Memory B cell (primary cell): ENCODE data around the gene CSTB.

Source experiments
- ATAC-seq: fragments of 150-1000 bp; cut with Tn5 transposase; 2 replicates; pipeline ENCODE4 v1.10.0; 2021; ENCODE audit warnings: low read depth, mild to moderate bottlenecking, moderate library complexity
- DNase-seq, 2 donors: peaks; one replicate each; pipeline ENCODE4 v3.0.0; 2022; ENCODE audit warnings: low spot score in 2 of 2
- H3K27ac Mint-ChIP-seq: one replicate; pipeline ENCODE4 v1.8.0; 2022; ENCODE audit warnings: mild to moderate bottlenecking, moderate library complexity, mixed read lengths
- H3K27me3 Mint-ChIP-seq: one replicate; pipeline ENCODE4 v1.8.0; 2022; ENCODE audit warnings: mixed read lengths
- H3K36me3 Mint-ChIP-seq: one replicate; pipeline ENCODE4 v1.8.0; 2022; ENCODE audit warnings: mild to moderate bottlenecking, mixed read lengths
- H3K4me1 Mint-ChIP-seq: one replicate; pipeline ENCODE4 v1.8.0; 2022; ENCODE audit warnings: mixed read lengths
- H3K4me3 Mint-ChIP-seq: one replicate; pipeline ENCODE4 v1.8.0; 2022; ENCODE audit warnings: mild to moderate bottlenecking, moderate library complexity, mixed read lengths
- H3K9me3 Mint-ChIP-seq: one replicate; pipeline ENCODE4 v1.8.0; 2022; ENCODE audit warnings: mixed read lengths

Gene CSTB

DNA sequence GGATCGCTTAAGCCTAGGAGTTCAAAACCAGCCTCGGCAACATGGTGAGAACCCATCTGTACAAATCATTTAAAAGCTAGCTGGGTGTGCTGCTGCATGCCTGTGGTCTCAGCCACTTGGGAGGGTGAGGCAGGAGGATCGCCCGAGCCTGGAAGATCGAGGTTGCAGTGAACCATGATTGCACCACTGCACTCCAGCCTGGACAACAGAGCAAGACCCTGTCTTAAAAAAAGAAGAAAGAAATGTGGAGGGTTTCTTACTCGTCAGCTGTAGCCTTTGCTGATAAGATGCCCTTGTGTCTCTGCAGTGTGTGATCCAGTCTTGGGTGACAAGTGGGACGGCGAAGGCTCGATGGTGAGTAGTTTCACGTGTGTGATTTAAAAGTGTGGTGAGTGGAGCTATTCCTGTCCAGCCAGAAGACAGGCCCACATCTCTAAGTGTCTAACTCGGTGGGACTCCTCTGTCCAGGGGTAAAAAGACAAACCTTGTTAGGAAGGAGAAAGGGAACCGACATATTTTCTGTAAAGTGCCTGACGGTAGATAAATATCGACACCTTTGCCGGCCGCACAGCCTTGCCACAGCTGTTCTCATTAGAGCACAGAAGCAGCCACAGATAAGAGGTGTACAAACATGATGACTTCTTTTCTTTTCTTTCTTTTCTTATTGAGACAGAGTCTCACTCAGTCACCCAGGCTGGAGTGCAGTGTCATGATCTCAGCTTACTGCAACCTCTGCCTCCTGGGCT is 30.2 kb downstream of the CSTB start:
- Mint-ChIP-seq H3K9me3 (no peaks in the 10 kb centered on the region), H3K27me3 (no peaks in the 10 kb centered on the region), H3K4me3 (no peak overlapping the region), H3K36me3 (peaks cover 18% of the 10 kb centered on the region), H3K4me1 (peaks cover 3% of the 10 kb centered on the region), H3K27ac (peak overlapping the region; percentile 9)
- DNase-seq (no peak), ATAC-seq (no peak)

DNA sequence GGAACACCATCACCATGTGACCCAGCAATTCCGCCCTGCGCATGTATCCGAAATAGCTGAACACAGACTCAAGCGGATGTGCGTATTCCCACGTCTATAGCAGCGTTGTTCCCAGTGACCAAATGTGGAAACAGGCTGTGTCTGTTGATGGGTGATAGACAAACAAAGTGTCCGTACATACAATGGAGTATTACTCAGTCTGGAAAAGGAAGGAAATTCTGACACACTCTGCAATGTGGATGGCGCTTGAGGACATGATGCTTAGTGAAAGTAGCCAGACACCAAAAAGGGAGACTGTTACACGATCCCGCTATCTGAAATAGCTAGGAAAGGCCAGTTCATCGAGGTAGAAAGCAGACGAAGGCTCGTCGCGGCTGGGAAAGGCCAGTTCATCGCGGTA is 31.4 kb downstream of the CSTB start:
- H3K27me3 Mint-ChIP-seq = no peaks in the 10 kb centered on the region
- H3K4me3 Mint-ChIP-seq = no peak overlapping the region
- H3K36me3 Mint-ChIP-seq = peaks cover 15% of the 10 kb centered on the region
- no peak overlapping the region for H3K27ac Mint-ChIP-seq
- ATAC-seq = no peak
- peaks cover 4% of the 10 kb centered on the region for H3K4me1 Mint-ChIP-seq
- no peak for DNase-seq
- H3K9me3 Mint-ChIP-seq = no peaks in the 10 kb centered on the region

DNA sequence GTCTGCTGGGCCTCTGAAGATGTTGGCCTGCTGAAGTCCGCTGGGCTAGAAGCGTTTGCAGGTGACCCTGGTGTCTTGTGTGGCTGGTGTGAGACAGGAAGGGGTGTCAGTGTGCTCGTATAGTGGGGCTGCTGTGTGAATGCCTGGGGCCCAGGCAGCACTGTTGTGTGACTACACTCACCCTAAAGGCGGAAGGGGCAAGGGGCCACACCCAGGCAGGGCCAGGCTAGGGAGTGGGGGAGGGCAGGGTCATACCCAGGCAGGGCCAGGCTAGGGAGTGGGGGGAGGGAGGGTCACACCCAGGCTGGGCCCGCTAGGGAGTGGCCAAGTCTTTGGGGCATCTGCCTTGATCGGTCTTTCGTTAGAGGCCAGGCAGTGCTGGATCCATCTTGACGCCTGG is 32.2 kb downstream of the CSTB start:
- ATAC-seq = no peak
- H3K4me1 Mint-ChIP-seq = peaks cover 6% of the 10 kb centered on the region
- peaks cover 15% of the 10 kb centered on the region for H3K36me3 Mint-ChIP-seq
- no peak overlapping the region for H3K27ac Mint-ChIP-seq
- no peak for DNase-seq
- no peaks in the 10 kb centered on the region for H3K27me3 Mint-ChIP-seq
- no peaks in the 10 kb centered on the region for H3K9me3 Mint-ChIP-seq
- H3K4me3 Mint-ChIP-seq = no peak overlapping the region

DNA sequence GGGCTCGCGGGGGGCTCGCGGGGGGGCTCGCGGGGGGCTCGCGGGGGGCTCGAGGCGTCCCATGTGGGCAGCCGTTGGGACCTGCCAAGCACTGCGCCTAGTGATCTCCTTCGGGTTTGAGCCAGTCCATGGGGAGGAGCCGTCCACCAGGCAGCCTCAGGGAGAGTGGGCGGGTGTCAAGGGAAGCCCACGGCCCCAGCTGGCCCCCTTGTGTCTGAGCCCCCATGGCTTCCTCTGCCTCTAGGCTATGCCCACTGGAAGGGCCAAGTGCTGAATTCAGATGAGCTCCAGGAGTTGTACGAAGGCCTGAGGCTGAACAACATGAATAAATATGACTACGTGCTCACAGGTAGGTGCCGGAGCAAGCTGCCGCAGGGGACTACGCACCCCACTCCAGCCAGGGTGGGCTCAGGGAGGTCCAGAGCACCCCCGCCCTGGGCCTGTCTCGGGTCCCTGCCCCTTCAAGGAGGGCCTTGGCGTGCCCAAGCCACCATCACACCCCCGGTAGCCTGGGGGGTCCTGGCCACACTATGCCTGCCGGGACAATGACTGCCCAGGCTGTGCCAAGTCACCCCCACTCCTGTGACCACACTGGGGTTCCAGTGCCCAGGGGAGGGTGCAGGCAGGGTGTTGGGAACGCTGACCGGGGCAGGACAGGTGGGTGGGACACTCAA is 34.5 kb downstream of the CSTB start:
- Mint-ChIP-seq H3K27me3 (no peaks in the 10 kb centered on the region), H3K4me3 (no peak overlapping the region), H3K9me3 (no peaks in the 10 kb centered on the region), H3K4me1 (peaks cover 6% of the 10 kb centered on the region), H3K27ac (no peak overlapping the region), H3K36me3 (peaks cover 13% of the 10 kb centered on the region)
- DNase-seq (no peak), ATAC-seq (no peak)

DNA sequence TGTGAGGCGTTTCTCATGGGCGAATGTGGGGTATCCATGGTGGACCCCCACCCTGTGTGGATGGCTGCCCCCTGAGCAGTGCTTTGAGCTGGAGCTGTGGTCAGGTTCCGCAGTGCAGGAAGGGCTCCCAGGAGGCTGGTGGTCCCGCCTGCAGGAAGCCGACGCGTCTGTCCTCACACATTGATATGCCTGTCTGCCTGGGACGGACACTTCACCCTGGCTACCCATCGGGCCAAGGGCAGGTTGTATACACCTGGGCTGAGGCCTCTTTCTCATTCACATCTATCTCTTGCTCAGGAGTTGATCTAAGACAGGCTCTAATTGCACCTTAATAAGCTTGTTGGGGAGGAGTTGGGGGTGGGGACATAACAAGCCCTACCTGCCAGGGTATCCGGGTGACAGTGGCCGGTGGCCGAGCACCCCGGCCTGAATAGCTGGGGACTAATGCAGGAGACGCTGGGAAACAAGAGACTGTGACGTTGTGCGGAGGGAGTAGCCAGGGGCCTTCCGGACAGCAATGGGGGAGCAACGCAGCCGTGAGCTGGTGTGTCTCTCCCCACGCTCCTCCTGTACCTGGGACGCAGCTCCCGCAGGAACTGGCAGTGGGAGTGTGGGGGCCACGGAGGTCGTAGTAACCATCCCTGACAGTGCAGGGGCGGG is 35.5 kb downstream of the CSTB start:
- H3K27ac Mint-ChIP-seq = peak overlapping the region; percentile 89
- peaks cover 6% of the 10 kb centered on the region for H3K4me1 Mint-ChIP-seq
- DNase-seq = peak; percentile 28 to 32
- H3K27me3 Mint-ChIP-seq = no peaks in the 10 kb centered on the region
- peaks cover 10% of the 10 kb centered on the region for H3K36me3 Mint-ChIP-seq
- peak overlapping the region; percentile 65 for H3K4me3 Mint-ChIP-seq
- ATAC-seq = peak; percentile 72
- H3K9me3 Mint-ChIP-seq = no peaks in the 10 kb centered on the region

DNA sequence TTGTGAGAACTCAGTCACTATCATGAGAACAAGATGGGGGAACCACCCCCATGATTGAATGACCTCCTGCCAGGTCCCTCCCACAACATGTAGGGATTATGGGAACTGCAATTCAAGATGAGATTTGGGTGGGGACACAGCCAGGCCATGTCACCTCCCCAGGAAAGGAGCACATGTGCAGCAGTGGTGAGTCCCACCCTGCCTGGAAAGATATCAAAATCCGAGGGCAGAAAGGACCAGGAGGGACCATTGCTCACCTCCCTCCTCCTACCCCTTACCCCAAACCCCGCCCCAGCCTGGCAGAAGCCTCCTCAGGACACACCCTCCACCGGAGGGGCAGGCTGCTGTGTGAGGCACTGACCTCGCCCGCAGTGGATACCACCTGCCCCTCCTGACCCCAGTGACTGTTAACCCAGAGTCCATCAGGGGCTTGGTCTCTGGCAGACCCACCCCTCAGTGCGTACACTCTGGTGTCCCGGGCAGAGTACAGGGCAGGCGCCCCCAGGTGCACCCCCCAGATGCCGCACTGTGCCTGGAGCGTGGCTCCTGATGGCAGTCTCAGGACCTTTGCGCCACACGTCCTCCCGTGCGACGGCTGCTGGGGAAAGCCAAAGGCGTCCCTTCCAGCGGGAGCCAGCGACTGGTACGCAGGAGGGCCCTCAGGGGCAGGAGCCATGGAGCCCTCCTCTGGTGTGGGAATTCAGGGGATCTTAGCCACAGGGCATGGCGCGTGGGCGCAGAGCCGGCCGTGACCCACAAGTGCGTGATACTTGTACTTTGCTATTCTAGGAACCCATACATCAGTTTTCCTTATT is 36.3 kb downstream of the CSTB start:
- H3K9me3 Mint-ChIP-seq = no peaks in the 10 kb centered on the region
- DNase-seq (no peak), ATAC-seq (peak; percentile 20)
- H3K27me3 Mint-ChIP-seq = no peaks in the 10 kb centered on the region
- peaks cover 7% of the 10 kb centered on the region for H3K4me1 Mint-ChIP-seq
- H3K27ac Mint-ChIP-seq = peak overlapping the region; percentile 89
- H3K4me3 Mint-ChIP-seq = no peak overlapping the region
- peaks cover 6% of the 10 kb centered on the region for H3K36me3 Mint-ChIP-seq

DNA sequence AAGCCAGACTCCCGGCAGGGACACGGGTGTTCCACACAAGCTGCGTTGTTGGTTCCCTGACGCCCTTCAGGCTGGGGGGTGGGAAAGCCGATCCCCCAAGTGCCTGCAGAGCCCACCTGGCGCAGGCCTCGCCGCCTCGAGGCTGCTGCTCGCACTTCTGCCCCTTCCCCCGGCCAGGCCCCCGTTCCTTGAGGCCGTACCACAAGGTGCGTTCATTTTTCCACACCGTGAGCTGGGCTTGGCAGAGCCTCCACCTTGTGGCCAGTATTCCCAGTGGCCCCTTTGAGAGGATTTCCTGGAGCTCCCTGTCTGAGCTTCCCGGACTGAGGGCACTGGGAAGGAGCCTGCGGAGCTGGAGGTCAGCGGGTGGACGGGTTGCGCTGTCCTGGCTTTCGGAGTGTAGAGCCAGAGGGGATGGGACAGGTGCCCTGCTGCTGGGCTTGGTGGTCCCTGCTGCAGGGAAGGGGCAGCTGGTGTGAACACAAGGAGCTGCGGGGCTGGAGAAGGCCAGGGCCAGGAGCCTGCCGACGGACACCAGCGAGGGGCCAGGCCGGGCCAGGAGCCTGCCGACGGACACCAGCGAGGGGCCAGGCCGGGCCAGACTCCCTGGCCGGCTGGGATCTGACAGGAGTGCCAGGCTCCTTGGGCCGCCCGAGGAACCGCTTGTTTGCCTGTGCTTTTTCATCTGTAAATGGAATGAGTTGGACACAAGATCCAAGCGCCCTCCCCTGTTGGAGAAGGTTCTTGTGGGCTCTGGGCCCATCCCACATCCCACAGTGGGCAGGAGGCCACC is 38.8 kb downstream of the CSTB start:
- ATAC-seq (no peak), DNase-seq (no peak)
- H3K9me3 Mint-ChIP-seq = no peaks in the 10 kb centered on the region
- no peak overlapping the region for H3K27ac Mint-ChIP-seq
- H3K27me3 Mint-ChIP-seq = no peaks in the 10 kb centered on the region
- H3K4me1 Mint-ChIP-seq = peaks cover 12% of the 10 kb centered on the region
- no peak overlapping the region for H3K4me3 Mint-ChIP-seq
- H3K36me3 Mint-ChIP-seq = peaks cover 4% of the 10 kb centered on the region

DNA sequence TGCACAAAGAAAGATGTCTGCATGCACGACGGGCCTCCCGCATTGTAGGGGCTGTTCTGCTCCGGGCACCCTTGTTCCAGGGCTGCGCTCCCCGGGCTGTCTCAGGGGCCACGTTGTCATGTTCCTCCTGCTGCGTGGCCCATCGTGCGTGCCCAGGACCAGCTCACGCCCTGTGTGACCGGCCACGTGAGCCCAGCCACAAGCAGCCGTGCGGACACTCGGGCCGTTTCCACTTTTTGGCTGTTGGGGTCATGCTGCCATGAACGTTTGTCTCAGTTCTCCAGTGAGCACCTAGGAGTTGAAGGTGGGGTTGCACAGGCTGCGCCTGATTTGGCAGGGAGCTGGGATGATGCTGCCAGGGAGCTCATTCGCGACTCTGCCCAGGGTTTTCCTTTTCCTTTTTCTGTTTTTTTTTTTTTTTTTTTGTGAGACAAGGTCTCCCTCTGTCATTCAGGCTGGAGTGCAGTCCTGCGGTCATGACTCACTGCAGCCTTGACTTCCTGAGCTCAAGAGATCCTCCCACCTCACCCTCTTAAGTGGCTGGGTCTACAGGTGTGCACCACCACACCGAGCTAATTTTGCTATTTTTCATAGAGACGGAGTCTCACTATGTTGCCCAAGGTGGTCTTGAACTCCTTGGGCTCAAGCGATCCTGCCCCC is 39.8 kb downstream of the CSTB start:
- H3K27ac Mint-ChIP-seq = no peak overlapping the region
- H3K4me3 Mint-ChIP-seq = no peak overlapping the region
- H3K36me3 Mint-ChIP-seq = peaks cover 4% of the 10 kb centered on the region
- H3K9me3 Mint-ChIP-seq = no peaks in the 10 kb centered on the region
- H3K27me3 Mint-ChIP-seq = no peaks in the 10 kb centered on the region
- peaks cover 17% of the 10 kb centered on the region for H3K4me1 Mint-ChIP-seq
- DNase-seq = no peak
- no peak for ATAC-seq

DNA sequence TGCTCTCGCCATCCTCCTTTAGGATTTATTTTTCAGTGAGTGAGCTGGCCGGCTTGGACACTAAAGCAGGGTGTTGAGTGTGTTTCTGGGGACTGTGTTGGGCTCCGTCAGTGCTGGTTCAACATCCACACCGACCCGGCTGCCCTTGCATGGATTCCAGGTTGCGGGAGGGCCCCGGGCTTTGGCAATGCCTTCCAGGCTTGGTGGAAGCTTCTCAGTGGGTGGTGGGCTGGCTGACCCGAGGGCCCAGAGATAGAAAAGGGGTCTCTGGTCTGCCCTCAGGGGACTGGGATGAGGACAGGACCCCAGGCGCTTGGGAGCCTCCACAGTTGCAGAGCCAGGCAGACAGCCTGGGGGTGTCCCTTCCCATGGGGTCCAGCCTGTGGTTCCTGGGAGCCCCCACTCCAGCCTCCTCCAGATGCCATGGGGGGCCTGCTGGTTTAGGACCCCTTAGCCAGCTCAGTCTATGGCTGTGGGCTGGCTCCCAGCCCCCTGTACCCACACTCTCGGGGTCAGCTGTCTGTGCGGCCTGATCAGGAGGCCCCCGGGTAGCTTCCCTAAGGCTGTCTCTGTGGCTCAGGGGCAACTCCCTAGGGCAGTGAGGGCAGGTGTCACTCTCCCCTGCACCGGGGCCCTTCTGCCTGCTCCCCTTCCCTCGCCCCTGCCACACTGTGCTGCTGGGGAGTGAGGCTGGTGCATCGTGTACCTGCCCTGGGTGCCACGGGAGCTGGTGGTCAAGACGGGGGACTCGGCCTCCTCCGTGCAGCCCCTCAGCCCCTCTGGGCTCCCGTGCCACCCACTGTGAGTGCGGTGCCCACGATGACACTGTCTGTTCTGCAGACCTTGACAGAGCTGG is 40.6 kb downstream of the CSTB start:
- no peak overlapping the region for H3K4me3 Mint-ChIP-seq
- peaks cover 2% of the 10 kb centered on the region for H3K36me3 Mint-ChIP-seq
- DNase-seq (no peak), ATAC-seq (no peak)
- peaks cover 13% of the 10 kb centered on the region for H3K4me1 Mint-ChIP-seq
- H3K9me3 Mint-ChIP-seq = no peaks in the 10 kb centered on the region
- no peaks in the 10 kb centered on the region for H3K27me3 Mint-ChIP-seq
- no peak overlapping the region for H3K27ac Mint-ChIP-seq

DNA sequence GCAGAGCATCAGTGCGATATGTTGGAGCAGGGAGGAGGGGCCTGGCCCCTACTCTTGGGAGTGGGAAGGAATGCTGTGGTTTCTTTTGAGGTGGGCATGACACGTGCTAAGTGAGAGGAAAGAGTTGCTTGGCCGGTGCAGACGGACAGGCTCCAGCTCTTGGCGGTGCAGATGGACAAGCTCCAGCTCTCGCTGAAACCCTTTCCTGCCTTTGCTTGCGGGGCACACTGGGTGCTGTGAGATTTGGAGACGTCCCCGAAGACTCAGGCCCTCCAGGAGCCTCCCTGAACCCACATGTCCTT is 41.2 kb downstream of the CSTB start:
- DNase-seq (no peak), ATAC-seq (no peak)
- no peak overlapping the region for H3K27ac Mint-ChIP-seq
- peaks cover 13% of the 10 kb centered on the region for H3K4me1 Mint-ChIP-seq
- H3K36me3 Mint-ChIP-seq = peaks cover 2% of the 10 kb centered on the region
- no peaks in the 10 kb centered on the region for H3K9me3 Mint-ChIP-seq
- no peaks in the 10 kb centered on the region for H3K27me3 Mint-ChIP-seq
- H3K4me3 Mint-ChIP-seq = no peak overlapping the region

DNA sequence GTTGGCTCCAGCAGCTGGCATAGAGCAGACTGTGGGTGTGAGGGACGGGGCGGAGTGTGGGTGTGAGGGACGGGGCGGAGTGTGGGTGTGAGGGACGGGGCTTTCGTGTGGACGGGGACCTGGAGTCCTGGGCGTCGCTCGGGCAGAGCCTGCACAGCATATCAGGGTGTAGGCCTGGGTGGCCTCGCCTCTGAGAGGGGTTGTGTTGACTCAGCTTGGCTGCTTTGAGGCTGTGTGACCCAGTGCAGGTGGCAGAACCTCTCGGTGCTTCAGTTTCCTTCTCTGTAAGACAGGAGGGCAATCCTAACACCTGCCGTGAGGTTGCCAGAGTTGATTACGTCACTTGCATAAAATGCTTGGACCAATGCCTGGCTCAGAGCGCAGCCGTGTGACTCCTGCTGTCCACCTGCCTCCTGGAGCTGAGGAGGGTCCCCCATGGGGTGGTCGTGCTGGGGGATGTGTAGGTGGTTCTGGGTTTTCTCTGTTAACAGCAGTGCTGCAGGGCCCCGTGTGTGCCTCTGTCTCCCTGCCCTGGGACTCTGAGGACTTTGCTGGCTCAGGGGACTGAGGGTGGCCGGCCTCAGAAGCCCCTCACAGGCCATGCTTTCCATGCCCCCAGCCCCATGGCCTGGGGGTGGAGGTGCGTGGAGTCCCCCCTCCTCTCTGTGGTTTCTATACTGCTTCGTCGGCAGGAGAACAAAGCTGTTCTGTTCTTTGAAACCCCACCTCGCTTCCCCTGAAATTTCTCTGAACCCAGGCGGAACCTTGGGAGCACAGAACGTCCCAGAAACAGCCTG is 41.8 kb downstream of the CSTB start:
- ATAC-seq (no peak), DNase-seq (no peak)
- no peak overlapping the region for H3K27ac Mint-ChIP-seq
- H3K27me3 Mint-ChIP-seq = no peaks in the 10 kb centered on the region
- H3K9me3 Mint-ChIP-seq = no peaks in the 10 kb centered on the region
- H3K36me3 Mint-ChIP-seq = peaks cover 2% of the 10 kb centered on the region
- H3K4me1 Mint-ChIP-seq = peaks cover 13% of the 10 kb centered on the region
- no peak overlapping the region for H3K4me3 Mint-ChIP-seq

DNA sequence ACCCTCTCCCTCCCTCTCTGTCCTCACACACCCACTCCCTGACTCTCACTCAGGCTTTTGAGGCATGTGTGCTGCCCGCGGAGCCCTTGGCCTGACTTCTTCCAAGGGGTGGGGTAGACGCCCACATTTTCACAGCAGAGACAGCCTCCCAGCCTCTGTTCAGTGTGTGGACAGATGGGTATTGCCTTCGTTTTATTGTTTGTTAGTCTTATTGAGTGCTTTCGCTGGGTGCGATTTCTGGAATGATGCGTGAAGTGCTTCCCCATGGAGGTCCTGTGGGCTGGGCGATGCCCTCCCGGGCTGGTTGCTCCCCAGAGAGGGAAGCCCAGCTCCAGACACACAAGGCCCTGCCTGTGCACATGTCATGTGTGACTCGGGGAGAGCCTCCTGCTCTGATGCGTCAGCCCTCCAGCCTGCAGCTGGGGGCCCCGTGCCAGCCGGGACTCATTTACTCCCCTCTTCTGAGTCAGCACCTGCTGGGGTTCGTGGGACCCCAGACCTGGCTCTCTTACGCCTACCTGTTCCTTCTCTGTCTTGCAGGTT is 42.5 kb downstream of the CSTB start:
- no peak overlapping the region for H3K27ac Mint-ChIP-seq
- peaks cover 18% of the 10 kb centered on the region for H3K4me1 Mint-ChIP-seq
- no peaks in the 10 kb centered on the region for H3K9me3 Mint-ChIP-seq
- no peak overlapping the region for H3K4me3 Mint-ChIP-seq
- peaks cover 2% of the 10 kb centered on the region for H3K36me3 Mint-ChIP-seq
- DNase-seq = no peak
- H3K27me3 Mint-ChIP-seq = no peaks in the 10 kb centered on the region
- ATAC-seq = no peak
